ENCODE data around the gene SAMD11.
"Not testable (repeated sequence)": the region's sequence is repeated elsewhere in the genome, so short reads cannot be mapped to it uniquely, and the experiment has no call there.

Gene SAMD11

GRCh38 chr1:940107-941014 is 16.6 kb downstream of the SAMD11 start:
- DNase-seq (ENCODE audit: low read depth, low spot score), result no peak
- H3K4me3 ChIP-seq (ENCODE audit: low read length), result no peak overlapping the region; the same call in 1 of the 2 replicates

GRCh38 chr1:941015-941587 is 17.4 kb downstream of the SAMD11 start:
- no peak overlapping the region for H3K4me3 ChIP-seq (ENCODE audit: low read length)

GRCh38 chr1:941588-942383 is 18.1 kb downstream of the SAMD11 start:
- DNase-seq (ENCODE audit: low read depth, low spot score), result no peak
- no peak overlapping the region for H3K4me3 ChIP-seq (ENCODE audit: low read length)

More at GRCh38 chr1:941015-941587, 17.4 kb downstream of the SAMD11 start:
- no peak for DNase-seq (ENCODE audit: low read depth, low spot score)

DNA sequence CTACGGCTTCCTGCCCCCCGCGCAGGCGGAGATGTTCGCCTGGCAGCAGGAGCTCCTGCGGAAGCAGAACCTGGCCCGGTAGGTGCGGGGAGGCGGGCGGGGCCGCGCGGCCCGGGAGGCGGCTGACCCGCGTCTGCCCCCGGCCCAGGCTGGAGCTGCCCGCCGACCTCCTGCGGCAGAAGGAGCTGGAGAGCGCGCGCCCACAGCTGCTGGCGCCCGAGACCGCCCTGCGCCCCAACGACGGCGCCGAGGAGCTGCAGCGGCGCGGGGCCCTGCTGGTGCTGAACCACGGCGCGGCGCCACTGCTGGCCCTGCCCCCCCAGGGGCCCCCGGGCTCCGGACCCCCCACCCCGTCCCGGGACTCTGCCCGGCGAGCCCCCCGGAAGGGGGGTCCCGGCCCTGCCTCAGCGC is 18.7 kb downstream of the SAMD11 start:
- DNase-seq (ENCODE audit: low read depth, low spot score), result no peak
- no peak overlapping the region for H3K4me3 ChIP-seq (ENCODE audit: low read length)

DNA sequence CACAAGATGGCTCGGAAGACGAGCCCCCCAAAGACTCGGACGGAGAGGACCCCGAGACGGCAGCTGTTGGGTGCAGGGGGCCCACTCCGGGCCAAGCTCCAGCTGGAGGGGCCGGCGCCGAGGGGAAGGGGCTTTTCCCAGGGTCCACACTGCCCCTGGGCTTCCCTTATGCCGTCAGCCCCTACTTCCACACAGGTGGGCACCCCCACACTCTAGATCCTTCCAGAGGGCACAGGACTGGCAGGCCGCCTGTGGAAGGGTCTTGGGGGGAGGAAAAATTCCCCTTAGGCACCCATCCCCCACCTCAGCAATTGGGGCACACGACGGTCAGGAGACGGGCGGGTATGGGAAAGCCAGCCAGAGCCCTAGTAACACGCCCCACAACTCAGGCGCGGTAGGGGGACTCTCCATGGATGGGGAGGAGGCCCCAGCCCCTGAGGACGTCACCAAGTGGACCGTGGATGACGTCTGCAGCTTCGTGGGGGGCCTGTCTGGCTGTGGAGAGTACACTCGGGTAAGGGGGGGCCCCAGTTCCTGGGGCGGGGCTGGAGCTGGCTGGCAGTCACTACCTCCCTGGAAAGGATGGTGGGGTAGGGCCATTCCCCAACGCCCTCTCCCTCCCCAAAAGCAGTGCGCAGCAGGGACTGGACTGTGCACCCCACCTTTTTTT is 19.3 kb downstream of the SAMD11 start:
- DNase-seq (ENCODE audit: low read depth, low spot score), result no peak
- no peak overlapping the region for H3K4me3 ChIP-seq (ENCODE audit: low read length)

DNA sequence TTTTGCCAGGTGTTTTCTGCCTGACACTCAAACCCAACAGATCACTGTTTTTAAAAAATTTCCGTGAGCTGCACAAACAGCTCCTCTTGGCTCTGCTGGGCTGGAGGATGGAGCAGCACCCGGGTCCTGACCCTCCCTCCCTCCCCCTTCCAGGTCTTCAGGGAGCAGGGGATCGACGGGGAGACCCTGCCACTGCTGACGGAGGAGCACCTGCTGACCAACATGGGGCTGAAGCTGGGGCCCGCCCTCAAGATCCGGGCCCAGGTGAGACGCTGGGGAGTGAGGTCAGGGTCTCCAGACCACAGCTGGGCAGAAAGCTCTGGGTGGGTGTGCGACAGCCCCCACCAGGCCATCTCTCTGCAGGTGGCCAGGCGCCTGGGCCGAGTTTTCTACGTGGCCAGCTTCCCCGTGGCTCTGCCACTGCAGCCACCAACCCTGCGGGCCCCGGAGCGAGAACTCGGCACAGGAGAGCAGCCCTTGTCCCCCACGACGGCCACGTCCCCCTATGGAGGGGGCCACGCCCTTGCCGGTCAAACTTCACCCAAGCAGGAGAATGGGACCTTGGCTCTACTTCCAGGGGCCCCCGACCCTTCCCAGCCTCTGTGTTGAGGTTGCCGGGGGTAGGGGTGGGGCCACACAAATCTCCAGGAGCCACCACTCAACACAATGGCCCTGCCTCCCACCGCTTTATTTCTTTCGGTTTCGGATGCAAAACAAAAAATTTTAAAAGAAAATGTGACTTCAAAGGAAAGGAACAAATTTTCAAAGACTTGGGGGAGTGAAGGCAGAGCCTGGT is 20.0 kb downstream of the SAMD11 start:
- no peak overlapping the region for H3K4me3 ChIP-seq (ENCODE audit: low read length)
- DNase-seq (ENCODE audit: low read depth, low spot score), result no peak

DNA sequence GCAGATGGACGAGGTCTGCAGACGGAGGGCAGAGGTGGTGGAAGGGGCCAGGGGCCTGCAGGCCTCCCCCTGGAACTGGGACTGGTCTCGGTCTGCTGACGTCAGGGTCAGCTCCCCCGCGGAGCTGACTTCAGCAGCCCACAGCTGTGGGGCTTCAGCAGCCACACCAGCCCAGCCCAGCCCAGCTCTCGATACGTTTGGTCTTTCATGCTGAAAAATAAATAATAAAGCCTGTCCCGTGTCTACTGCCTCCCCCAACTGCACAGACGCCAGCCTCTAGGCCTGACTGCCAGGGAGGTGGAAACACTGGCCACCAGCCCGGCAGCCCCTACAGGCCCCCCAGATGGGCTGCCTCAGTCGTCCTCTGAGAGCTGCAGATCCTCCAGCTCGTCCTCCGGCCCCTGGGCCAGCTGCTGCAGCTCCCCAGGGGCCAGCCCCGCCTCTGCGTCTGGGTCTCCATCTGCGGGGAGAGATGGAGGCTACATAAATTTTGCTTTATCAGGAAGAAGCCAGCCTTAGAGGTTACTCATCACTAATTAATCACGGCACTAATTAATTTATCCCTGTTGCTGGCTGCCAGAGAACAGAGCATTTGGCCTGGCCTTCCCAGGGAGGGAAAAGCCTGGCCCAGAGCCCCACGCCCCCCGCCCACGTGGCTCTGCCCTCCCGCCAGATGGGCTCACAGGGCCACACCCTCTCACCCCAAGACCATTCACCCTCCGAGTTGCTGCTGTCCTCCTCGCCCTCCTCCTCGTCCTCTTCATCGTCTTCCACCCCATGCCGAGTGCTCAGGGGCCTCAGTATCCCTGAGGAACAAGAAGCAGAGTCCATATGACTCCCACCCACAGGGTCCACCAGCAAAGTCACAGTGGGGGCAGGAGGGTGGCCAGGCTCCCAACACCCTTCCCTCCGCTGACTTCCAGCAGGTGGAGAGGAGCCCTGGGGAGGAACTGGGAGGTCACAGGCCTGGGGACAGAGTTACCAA is 20.9 kb downstream of the SAMD11 start:
- no peak overlapping the region for H3K4me3 ChIP-seq (ENCODE audit: low read length)
- no peak for DNase-seq (ENCODE audit: low read depth, low spot score)

DNA sequence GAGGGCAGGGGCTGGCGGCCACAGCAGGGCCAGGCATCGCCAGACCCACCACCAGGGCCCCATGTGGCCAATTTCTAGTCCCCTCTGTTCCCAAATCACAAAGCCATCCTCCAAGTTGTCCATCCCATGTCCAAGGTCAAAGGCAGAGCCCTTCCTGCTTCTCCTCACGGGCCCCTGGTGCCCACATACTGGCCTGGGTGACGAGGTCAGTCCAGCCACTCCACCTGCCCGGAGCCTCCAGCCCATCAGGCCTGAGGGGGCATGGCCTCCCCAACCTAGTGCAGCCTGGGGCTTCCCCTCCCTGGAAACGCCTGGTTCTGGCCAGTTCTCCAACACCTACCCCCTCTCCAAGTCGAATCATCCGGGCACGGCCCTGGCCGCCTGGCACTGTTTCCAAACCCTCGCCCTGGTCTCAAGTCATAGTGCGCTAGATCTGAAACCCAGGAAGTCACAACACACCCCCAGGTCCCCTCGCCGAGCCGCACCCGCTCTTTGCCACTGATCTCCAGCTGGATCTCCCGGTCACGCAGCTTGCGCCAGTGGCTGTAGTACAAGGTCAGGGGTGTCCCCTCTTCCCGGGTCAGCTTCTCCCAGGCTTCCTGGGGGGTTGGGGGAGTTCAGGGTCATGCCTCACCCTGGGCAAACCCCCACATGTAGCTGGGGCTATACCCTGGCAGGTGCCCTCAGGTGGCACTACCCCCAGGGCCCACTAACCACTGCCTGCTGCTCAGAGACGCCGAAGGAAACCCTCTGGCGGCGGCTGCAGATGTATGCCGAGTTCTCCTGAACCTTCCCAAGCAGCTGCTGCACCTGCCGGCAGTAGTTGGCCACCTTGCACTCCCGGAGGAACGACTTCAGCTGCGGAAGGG is 22.2 kb downstream of the SAMD11 start:
- no peak for DNase-seq (ENCODE audit: low read depth, low spot score)

GRCh38 chr1:946811-947210 is 23.1 kb downstream of the SAMD11 start:
- DNase-seq (ENCODE audit: low read depth, low spot score); H3K4me3 ChIP-seq (ENCODE audit: low read length): not testable (repeated sequence)

More for the DNA sequence above, 22.2 kb downstream of the SAMD11 start:
- H3K4me3 ChIP-seq (ENCODE audit: low read length), result no peak overlapping the region

DNA sequence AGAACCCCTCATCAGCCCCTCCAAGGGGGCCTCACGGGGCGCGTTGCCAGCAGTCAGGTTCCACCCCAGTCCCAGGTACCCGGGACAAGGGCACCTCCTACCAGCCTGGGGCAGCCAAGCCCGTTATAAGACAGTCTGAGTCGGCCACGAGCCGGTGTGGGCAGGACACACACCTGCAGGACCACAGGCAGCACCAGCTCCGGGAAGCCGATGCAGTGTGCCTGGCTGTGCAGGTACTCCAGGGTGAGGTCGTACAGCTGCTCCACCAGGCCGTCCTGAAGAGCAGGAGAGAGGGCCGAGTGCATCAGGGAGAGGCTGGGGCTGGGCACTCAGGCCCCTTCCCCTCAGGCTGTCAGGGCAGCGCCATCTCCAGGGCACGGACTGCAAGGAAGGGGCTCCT is 24.2 kb downstream of the SAMD11 start:
- DNase-seq (ENCODE audit: low read depth, low spot score), result no peak

DNA sequence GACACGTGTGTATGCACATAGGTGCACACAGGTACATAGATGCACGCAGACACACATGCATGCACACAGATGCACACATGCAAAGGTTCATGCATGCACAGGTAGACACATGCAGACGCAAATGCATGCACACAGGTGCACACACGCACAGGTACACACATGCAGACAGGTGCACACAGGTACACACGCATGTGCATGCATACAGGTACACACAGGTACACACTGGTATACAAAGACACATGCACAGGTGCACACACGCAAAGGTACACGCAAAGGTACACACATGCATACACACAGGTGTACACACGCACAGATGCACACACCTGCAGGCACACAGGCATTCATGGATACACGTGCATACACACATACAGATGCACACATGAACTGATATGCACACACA is 26.5 kb downstream of the SAMD11 start:
- no peak overlapping the region for H3K4me3 ChIP-seq (ENCODE audit: low read length)
- no peak for DNase-seq (ENCODE audit: low read depth, low spot score)

More for the DNA sequence above, 24.2 kb downstream of the SAMD11 start:
- H3K4me3 ChIP-seq (ENCODE audit: low read length), result no peak overlapping the region

- H3K4me3 ChIP-seq (ENCODE audit: low read length), result no peak overlapping the region
- DNase-seq (ENCODE audit: low read depth, low spot score), result no peak
Observed at GRCh38 chr1:950881-951280, 27.2 kb downstream of the SAMD11 start.

GRCh38 chr1:951364-951763 is 27.6 kb downstream of the SAMD11 start:
- no peak for DNase-seq (ENCODE audit: low read depth, low spot score)
- H3K4me3 ChIP-seq (ENCODE audit: low read length), result no peak overlapping the region

- no peak for DNase-seq (ENCODE audit: low read depth, low spot score)
- no peak overlapping the region for H3K4me3 ChIP-seq (ENCODE audit: low read length)
Observed at GRCh38 chr1:952201-952600, 28.5 kb downstream of the SAMD11 start.

- H3K4me3 ChIP-seq (ENCODE audit: low read length), result no peak overlapping the region
- no peak for DNase-seq (ENCODE audit: low read depth, low spot score)
Observed at GRCh38 chr1:952603-953002, 28.9 kb downstream of the SAMD11 start.

- DNase-seq (ENCODE audit: low read depth, low spot score), result no peak
- H3K4me3 ChIP-seq (ENCODE audit: low read length), result no peak overlapping the region
Observed at GRCh38 chr1:953524-954320, 30.0 kb downstream of the SAMD11 start.
